ENCODE measurements around the gene MSANTD1.

MSANTD1 gene

DNA sequence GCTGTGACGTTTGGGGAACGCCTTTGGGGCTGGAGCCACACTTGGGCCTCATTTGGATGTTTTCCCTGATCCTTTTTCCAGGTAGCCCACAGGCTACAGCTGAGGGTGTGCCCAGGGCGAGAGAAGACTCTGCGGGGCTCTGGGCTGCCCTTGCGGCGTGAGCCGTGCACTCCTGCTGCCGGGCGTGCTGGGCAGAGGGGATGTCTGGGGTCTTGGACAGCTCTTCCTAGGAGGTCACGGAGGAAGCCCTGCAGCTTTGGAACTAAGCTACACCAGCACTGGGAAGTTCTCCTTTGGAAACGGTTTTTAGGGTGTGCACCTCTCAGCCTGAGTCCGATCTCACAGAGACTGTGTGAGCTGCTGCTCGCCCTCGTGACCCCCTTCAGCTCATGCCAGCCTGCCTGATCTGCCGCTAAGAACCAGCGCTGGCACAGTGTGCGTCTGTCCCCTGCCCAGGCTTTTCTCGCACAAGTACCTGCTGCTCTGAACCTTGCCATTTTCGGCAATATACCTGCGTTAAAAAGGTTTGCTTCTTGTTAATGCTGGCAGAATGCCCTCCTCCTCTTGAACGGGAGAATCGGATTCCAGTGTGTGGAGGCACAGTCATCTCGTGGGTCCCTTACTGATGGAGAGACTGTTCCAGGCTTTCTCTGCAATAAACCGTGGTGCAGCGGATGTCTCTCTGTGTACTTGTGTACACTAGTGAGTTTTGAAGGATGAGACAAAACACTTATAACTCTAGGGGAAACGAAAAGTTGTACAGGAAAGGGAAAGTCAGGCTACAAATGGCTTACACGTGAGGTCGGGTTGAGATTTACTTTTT, 14.3 kb downstream of the MSANTD1 start:
- TF ChIP-seq, protein P1, sequence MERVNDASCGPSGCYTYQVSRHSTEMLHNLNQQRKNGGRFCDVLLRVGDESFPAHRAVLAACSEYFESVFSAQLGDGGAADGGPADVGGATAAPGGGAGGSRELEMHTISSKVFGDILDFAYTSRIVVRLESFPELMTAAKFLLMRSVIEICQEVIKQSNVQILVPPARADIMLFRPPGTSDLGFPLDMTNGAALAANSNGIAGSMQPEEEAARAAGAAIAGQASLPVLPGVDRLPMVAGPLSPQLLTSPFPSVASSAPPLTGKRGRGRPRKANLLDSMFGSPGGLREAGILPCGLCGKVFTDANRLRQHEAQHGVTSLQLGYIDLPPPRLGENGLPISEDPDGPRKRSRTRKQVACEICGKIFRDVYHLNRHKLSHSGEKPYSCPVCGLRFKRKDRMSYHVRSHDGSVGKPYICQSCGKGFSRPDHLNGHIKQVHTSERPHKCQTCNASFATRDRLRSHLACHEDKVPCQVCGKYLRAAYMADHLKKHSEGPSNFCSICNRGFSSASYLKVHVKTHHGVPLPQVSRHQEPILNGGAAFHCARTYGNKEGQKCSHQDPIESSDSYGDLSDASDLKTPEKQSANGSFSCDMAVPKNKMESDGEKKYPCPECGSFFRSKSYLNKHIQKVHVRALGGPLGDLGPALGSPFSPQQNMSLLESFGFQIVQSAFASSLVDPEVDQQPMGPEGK (CRISPR knock-in tag; IDR thresholded peaks at IDR 0.05; ENCODE audit: borderline replicate concordance): no peak
- no peak for TF ChIP-seq ESRRG (CRISPR knock-in tag; IDR thresholded peaks at IDR 0.05)
- ATAC-seq: no peak

DNA sequence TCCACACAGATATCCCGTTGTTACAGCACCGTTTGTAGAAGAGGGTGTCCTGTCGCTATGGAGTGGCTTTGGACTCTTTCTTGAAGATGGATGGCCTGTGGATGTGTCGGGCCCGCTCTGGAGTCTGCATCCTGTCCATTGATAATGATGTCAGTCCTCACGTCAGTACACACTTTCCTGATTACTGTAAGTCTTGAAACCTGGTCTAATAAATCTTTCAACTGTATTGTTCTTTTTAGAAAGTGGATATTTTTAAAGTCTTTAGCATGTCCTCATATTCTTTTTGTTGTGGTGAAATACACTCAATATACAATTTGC, 14.9 kb downstream of the MSANTD1 start:
- TF ChIP-seq ZFP3 (CRISPR knock-in tag; IDR thresholded peaks at IDR 0.05): no peak
- no peak for TF ChIP-seq ZC3H10 (CRISPR knock-in tag; IDR thresholded peaks at IDR 0.05)
- no peak for TF ChIP-seq TOX (CRISPR knock-in tag; IDR thresholded peaks at IDR 0.05; ENCODE audit: borderline replicate concordance)
- TF ChIP-seq, protein P2, sequence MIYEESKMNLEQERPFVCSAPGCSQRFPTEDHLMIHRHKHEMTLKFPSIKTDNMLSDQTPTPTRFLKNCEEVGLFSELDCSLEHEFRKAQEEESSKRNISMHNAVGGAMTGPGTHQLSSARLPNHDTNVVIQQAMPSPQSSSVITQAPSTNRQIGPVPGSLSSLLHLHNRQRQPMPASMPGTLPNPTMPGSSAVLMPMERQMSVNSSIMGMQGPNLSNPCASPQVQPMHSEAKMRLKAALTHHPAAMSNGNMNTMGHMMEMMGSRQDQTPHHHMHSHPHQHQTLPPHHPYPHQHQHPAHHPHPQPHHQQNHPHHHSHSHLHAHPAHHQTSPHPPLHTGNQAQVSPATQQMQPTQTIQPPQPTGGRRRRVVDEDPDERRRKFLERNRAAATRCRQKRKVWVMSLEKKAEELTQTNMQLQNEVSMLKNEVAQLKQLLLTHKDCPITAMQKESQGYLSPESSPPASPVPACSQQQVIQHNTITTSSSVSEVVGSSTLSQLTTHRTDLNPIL (CRISPR knock-in tag; IDR thresholded peaks at IDR 0.05; ENCODE audit: low read depth): no peak
- TF ChIP-seq, protein P1 (CRISPR knock-in tag; IDR thresholded peaks at IDR 0.05; ENCODE audit: borderline replicate concordance): no peak
- no peak for TF ChIP-seq ARNTL (CRISPR knock-in tag; IDR thresholded peaks at IDR 0.05; ENCODE audit: borderline replicate concordance, low read depth)
- TF ChIP-seq, protein P3, sequence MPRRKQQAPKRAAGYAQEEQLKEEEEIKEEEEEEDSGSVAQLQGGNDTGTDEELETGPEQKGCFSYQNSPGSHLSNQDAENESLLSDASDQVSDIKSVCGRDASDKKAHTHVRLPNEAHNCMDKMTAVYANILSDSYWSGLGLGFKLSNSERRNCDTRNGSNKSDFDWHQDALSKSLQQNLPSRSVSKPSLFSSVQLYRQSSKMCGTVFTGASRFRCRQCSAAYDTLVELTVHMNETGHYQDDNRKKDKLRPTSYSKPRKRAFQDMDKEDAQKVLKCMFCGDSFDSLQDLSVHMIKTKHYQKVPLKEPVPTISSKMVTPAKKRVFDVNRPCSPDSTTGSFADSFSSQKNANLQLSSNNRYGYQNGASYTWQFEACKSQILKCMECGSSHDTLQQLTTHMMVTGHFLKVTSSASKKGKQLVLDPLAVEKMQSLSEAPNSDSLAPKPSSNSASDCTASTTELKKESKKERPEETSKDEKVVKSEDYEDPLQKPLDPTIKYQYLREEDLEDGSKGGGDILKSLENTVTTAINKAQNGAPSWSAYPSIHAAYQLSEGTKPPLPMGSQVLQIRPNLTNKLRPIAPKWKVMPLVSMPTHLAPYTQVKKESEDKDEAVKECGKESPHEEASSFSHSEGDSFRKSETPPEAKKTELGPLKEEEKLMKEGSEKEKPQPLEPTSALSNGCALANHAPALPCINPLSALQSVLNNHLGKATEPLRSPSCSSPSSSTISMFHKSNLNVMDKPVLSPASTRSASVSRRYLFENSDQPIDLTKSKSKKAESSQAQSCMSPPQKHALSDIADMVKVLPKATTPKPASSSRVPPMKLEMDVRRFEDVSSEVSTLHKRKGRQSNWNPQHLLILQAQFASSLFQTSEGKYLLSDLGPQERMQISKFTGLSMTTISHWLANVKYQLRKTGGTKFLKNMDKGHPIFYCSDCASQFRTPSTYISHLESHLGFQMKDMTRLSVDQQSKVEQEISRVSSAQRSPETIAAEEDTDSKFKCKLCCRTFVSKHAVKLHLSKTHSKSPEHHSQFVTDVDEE (CRISPR knock-in tag; IDR thresholded peaks at IDR 0.05): no peak
- TF ChIP-seq ESRRG (CRISPR knock-in tag; IDR thresholded peaks at IDR 0.05): no peak
- no peak for TF ChIP-seq ISL1 (CRISPR knock-in tag; IDR thresholded peaks at IDR 0.05)
- TF ChIP-seq, protein P4, sequence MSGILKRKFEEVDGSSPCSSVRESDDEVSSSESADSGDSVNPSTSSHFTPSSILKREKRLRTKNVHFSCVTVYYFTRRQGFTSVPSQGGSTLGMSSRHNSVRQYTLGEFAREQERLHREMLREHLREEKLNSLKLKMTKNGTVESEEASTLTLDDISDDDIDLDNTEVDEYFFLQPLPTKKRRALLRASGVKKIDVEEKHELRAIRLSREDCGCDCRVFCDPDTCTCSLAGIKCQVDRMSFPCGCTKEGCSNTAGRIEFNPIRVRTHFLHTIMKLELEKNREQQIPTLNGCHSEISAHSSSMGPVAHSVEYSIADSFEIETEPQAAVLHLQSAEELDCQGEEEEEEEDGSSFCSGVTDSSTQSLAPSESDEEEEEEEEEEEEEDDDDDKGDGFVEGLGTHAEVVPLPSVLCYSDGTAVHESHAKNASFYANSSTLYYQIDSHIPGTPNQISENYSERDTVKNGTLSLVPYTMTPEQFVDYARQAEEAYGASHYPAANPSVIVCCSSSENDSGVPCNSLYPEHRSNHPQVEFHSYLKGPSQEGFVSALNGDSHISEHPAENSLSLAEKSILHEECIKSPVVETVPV (CRISPR knock-in tag; IDR thresholded peaks at IDR 0.05): no peak
- TF ChIP-seq TCF4 (CRISPR knock-in tag; IDR thresholded peaks at IDR 0.05; ENCODE audit: borderline replicate concordance): no peak
- TF ChIP-seq GLIS3 (CRISPR knock-in tag; IDR thresholded peaks at IDR 0.05): no peak
- TF ChIP-seq, protein P5, sequence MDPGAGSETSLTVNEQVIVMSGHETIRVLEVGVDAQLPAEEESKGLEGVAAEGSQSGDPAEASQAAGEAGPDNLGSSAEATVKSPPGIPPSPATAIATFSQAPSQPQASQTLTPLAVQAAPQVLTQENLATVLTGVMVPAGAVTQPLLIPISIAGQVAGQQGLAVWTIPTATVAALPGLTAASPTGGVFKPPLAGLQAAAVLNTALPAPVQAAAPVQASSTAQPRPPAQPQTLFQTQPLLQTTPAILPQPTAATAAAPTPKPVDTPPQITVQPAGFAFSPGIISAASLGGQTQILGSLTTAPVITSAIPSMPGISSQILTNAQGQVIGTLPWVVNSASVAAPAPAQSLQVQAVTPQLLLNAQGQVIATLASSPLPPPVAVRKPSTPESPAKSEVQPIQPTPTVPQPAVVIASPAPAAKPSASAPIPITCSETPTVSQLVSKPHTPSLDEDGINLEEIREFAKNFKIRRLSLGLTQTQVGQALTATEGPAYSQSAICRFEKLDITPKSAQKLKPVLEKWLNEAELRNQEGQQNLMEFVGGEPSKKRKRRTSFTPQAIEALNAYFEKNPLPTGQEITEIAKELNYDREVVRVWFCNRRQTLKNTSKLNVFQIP (CRISPR knock-in tag; IDR thresholded peaks at IDR 0.05; ENCODE audit: borderline replicate concordance, low read depth): no peak
- no peak for TF ChIP-seq ZNF565 (CRISPR knock-in tag; conservative IDR thresholded peaks at IDR 0.05; ENCODE audit: low read depth)
- TF ChIP-seq ZNF70 (CRISPR knock-in tag; IDR thresholded peaks at IDR 0.05): no peak
- TF ChIP-seq OSR1 (CRISPR knock-in tag; IDR thresholded peaks at IDR 0.05): no peak
- TF ChIP-seq ZNF8 (CRISPR knock-in tag; IDR thresholded peaks at IDR 0.05): no peak
- no peak for TF ChIP-seq CSDC2 (CRISPR knock-in tag; IDR thresholded peaks at IDR 0.05)
- no peak for TF ChIP-seq SNAI2 (CRISPR knock-in tag; IDR thresholded peaks at IDR 0.05)
- no peak for TF ChIP-seq PPARA (CRISPR knock-in tag; IDR thresholded peaks at IDR 0.05; ENCODE audit: borderline replicate concordance)
- ATAC-seq: no peak

Measured in SK-N-SH treated with all-trans-retinoic acid at 6 μM for 48 hours (cell line).